ENCODE data around the gene PDE1C.

PDE1C gene

GRCh38 chr7:32070406-32071360, at the start of gene PDE1C:
PDE1C (minus strand) TSS chr7:32070407.
- Mint-ChIP-seq H3K27ac (no peak within 1 kb of the TSS), H3K4me1 (peaks cover 27% of the 10 kb centered on the region), H3K4me3 (peak within 1 kb of the TSS; percentile 88), H3K36me3 (ENCODE audit: low read depth) (no peaks in the 10 kb centered on the region), H3K9me3 (no peaks in the 10 kb centered on the region), H3K27me3 (ENCODE audit: low read depth, poor library complexity) (peaks cover 87% of the 10 kb centered on the region)
- TF ChIP-seq CTCF (IDR thresholded peaks at IDR 0.05), result no peak
- DNase-seq, result peak; percentile 63

- H3K4me1 Mint-ChIP-seq, result peaks cover 5% of the 10 kb centered on the region
- no peak for DNase-seq
- H3K36me3 Mint-ChIP-seq (ENCODE audit: low read depth), result no peaks in the 10 kb centered on the region
- peaks cover 10% of the 10 kb centered on the region for H3K27me3 Mint-ChIP-seq (ENCODE audit: low read depth, poor library complexity)
- TF ChIP-seq CTCF (IDR thresholded peaks at IDR 0.05), result no peak
- no peak overlapping the region for H3K4me3 Mint-ChIP-seq
- H3K27ac Mint-ChIP-seq, result no peak overlapping the region
- peaks cover 27% of the 10 kb centered on the region for H3K9me3 Mint-ChIP-seq
These were observed 49.6 kb upstream of the PDE1C start for GRCh38 chr7:32119790-32120196.

- H3K4me3 Mint-ChIP-seq, result no peak overlapping the region
- TF ChIP-seq CTCF (IDR thresholded peaks at IDR 0.05), result no peak
- peaks cover 21% of the 10 kb centered on the region for H3K9me3 Mint-ChIP-seq
- no peak for DNase-seq
- peaks cover 5% of the 10 kb centered on the region for H3K4me1 Mint-ChIP-seq
- no peak overlapping the region for H3K27ac Mint-ChIP-seq
- no peaks in the 10 kb centered on the region for H3K36me3 Mint-ChIP-seq (ENCODE audit: low read depth)
- H3K27me3 Mint-ChIP-seq (ENCODE audit: low read depth, poor library complexity), result peaks cover 14% of the 10 kb centered on the region
These were observed 47.6 kb upstream of the PDE1C start for GRCh38 chr7:32117837-32118236.

GRCh38 chr7:32116436-32116835, 46.2 kb upstream of the PDE1C start:
- no peak overlapping the region for H3K4me3 Mint-ChIP-seq
- TF ChIP-seq CTCF (IDR thresholded peaks at IDR 0.05), result no peak
- H3K27ac Mint-ChIP-seq, result no peak overlapping the region

GRCh38 chr7:32115831-32116230, 45.6 kb upstream of the PDE1C start:
- Mint-ChIP-seq H3K9me3 (peaks cover 35% of the 10 kb centered on the region), H3K27me3 (ENCODE audit: low read depth, poor library complexity) (peaks cover 16% of the 10 kb centered on the region), H3K36me3 (ENCODE audit: low read depth) (no peaks in the 10 kb centered on the region), H3K27ac (no peak overlapping the region), H3K4me3 (no peak overlapping the region), H3K4me1 (peaks cover 5% of the 10 kb centered on the region)
- no peak for TF ChIP-seq CTCF (IDR thresholded peaks at IDR 0.05)
- DNase-seq, result no peak

More at GRCh38 chr7:32116436-32116835, 46.2 kb upstream of the PDE1C start:
- peaks cover 5% of the 10 kb centered on the region for H3K4me1 Mint-ChIP-seq
- H3K27me3 Mint-ChIP-seq (ENCODE audit: low read depth, poor library complexity), result peaks cover 15% of the 10 kb centered on the region
- H3K36me3 Mint-ChIP-seq (ENCODE audit: low read depth), result no peaks in the 10 kb centered on the region
- peaks cover 29% of the 10 kb centered on the region for H3K9me3 Mint-ChIP-seq
- DNase-seq, result no peak
